Fibroblast of lung (primary cell): ENCODE measurements around the gene D2HGDH. TPM values are rescaled to one million over a fixed set of nuclear protein-coding genes. Genes with fewer than 3 reads are reported as not detected.

Experiments used
- DNase-seq, 2 donors: peaks; one replicate each; pipeline versions ENCODE4 v3.0.0 to v3.0.0-alpha.2; 2010; ENCODE audit warnings: low read depth in 2 of 2
- H2AFZ ChIP-seq: 2 replicates; pipeline ENCODE4 v1.5.1; 2012; ENCODE audit warnings: low read length, control low read depth, inconsistent platforms
- H3K27ac ChIP-seq: 2 replicates; pipeline ENCODE4 v1.5.1; 2011; ENCODE audit warnings: low read length, control low read depth; ENCODE audit not compliant: insufficient read depth
- H3K27me3 ChIP-seq: 2 replicates; pipeline ENCODE4 v1.5.1; 2011; ENCODE audit warnings: mild to moderate bottlenecking, low read length; ENCODE audit not compliant: control insufficient read depth, insufficient read depth
- H3K36me3 ChIP-seq: 2 replicates; pipeline ENCODE4 v1.5.1; 2011; ENCODE audit warnings: low read length; ENCODE audit not compliant: control insufficient read depth, insufficient read depth
- H3K4me1 ChIP-seq: 2 replicates; pipeline ENCODE4 v1.5.1; 2011; ENCODE audit warnings: low read length; ENCODE audit not compliant: control insufficient read depth, insufficient read depth; ENCODE audit errors: extremely low read depth
- H3K4me2 ChIP-seq: 2 replicates; pipeline ENCODE4 v1.5.1; 2011; ENCODE audit warnings: low read length, control low read depth; ENCODE audit not compliant: insufficient read depth; ENCODE audit errors: extremely low read depth
- H3K4me3 ChIP-seq, 4 experiments: fragments of 200-600 bp in 1 of 4; sonication (generic) in 1 of 4; replicated peaks in 1 of 4; 2 replicates each; pipeline ENCODE4 v1.5.1; 2011 to 2016; ENCODE audit warnings: low read length in 4 of 4, low read depth in 3 of 4, mild to moderate bottlenecking in 3 of 4, control low read depth in 2 of 4, inconsistent platforms in 1 of 4, mixed read lengths in 1 of 4; ENCODE audit not compliant: insufficient read depth in 1 of 4; ENCODE audit errors: control extremely low read depth in 1 of 4
- H3K79me2 ChIP-seq: 2 replicates; pipeline ENCODE4 v1.5.1; 2012; ENCODE audit warnings: mild to moderate bottlenecking, low read length, inconsistent platforms; ENCODE audit not compliant: control insufficient read depth, insufficient read depth
- H3K9ac ChIP-seq: 2 replicates; pipeline ENCODE4 v1.5.1; 2011; ENCODE audit warnings: mild to moderate bottlenecking, low read length, control low read depth; ENCODE audit not compliant: insufficient read depth
- H3K9me3 ChIP-seq: 2 replicates; pipeline ENCODE4 v1.5.1; 2012; ENCODE audit warnings: low read depth, low read length; ENCODE audit not compliant: control insufficient read depth, insufficient read depth
- H4K20me1 ChIP-seq: 2 replicates; pipeline ENCODE4 v1.5.1; 2011; ENCODE audit warnings: low read length; ENCODE audit not compliant: control insufficient read depth, insufficient read depth; ENCODE audit errors: extremely low read depth
- EZH2 ChIP-seq: IDR thresholded peaks from 2 replicates; pipeline ENCODE4 v1.5.1; 2012; ENCODE audit warnings: low read length, control low read depth, mild to moderate bottlenecking; ENCODE audit errors: missing control alignments
- polyA plus RNA-seq, 2 donors: library from polyadenylated mRNA; depleted of rRNA in 1 of 2; stranded (reverse) in 1 of 2; unstranded in 1 of 2; fragments of >200 nt; gene quantifications; 2 replicates each; pipeline ENCODE4 v1.2.1, GENCODE V29; 2011 to 2012; ENCODE audit warnings: missing spikeins in 1 of 2
- total RNA-seq: library from RNA; depleted of rRNA; stranded (reverse); fragments of >200 nt; gene quantifications from 2 replicates; pipeline ENCODE4 v1.2.1, GENCODE V29; 2014
- TF ChIP-seq, protein P1 (sequence below), 2 donors: IDR thresholded peaks in 1 of 2; conservative IDR thresholded peaks in 1 of 2; 1 replicate in 1 of 2; 2 replicates in 1 of 2; pipeline ENCODE4 v1.5.1; 2011 to 2012; ENCODE audit warnings: low read length in 2 of 2, control low read depth in 1 of 2, inconsistent platforms in 1 of 2, low read depth in 1 of 2, mild to moderate bottlenecking in 1 of 2

D2HGDH gene
- total and polyA plus RNA-seq, 2 donors (not counting 1 experiment from before 2014, with no cell fraction given), result 5.7 to 28.4 TPM

DNA sequence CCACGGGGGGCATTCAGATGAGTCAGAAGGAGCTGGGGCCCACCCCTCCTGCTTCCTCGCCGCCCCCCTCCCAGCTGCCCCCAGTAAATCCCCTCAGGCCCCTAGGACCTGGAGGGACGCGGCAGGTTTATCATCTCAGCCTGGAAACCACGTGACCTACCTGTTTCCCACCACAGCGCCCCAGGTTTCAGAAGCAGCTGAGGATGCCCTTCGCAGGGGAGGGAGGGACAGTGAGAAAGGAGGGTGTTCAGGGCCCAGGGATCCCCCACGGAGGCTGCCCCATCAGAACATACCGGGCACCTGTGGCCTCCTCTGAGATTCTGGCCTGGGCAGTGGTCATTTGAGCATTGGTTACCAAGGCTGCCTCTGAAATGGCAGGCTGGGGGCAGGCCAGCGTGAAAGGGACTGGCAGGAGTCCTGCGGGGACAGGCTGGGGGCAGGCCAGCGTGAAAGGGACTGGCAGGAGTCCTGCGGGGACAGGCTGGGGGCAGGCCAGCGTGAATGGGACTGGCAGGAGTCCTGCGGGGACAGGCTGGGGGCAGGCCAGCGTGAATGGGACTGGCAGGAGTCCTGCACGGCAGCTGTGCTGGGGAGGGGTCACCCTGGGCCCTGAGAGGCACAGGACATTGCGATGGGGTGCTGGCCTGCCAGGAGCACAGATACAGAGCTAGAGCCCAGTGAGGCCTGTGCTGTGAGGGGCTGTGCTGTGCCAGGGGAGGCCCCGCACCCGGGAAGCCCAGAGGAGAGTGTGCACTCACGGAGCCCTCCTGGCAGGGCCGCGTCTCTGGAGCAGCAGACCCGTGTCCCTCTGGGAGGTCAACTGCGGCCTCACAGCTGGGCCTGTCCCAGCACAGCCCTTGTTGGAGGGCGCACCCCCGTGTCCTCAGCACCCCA, 76.1 kb downstream of the D2HGDH start:
- Histone ChIP-seq H3K9ac (no peak overlapping the region), H3K4me1 (no peaks in the 10 kb centered on the region), H3K27ac (no peak overlapping the region), H3K36me3 (no peaks in the 10 kb centered on the region), H2AFZ (no peak overlapping the region), H3K4me2 (no peak overlapping the region), H3K4me3 (no peak overlapping the region), H4K20me1 (no peaks in the 10 kb centered on the region), H3K27me3 (no peaks in the 10 kb centered on the region), H3K9me3 (no peaks in the 10 kb centered on the region), H3K79me2 (no peaks in the 10 kb centered on the region)
- DNase-seq, result no peak
- no peak for TF ChIP-seq EZH2
- TF ChIP-seq, protein P1, sequence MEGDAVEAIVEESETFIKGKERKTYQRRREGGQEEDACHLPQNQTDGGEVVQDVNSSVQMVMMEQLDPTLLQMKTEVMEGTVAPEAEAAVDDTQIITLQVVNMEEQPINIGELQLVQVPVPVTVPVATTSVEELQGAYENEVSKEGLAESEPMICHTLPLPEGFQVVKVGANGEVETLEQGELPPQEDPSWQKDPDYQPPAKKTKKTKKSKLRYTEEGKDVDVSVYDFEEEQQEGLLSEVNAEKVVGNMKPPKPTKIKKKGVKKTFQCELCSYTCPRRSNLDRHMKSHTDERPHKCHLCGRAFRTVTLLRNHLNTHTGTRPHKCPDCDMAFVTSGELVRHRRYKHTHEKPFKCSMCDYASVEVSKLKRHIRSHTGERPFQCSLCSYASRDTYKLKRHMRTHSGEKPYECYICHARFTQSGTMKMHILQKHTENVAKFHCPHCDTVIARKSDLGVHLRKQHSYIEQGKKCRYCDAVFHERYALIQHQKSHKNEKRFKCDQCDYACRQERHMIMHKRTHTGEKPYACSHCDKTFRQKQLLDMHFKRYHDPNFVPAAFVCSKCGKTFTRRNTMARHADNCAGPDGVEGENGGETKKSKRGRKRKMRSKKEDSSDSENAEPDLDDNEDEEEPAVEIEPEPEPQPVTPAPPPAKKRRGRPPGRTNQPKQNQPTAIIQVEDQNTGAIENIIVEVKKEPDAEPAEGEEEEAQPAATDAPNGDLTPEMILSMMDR (conservative IDR thresholded peaks at IDR 0.05 in 1 of 2, IDR thresholded peaks at IDR 0.05 in 1 of 2; ENCODE audit: low read depth in 1 of 2, low read length in 2 of 2), result no peak

DNA sequence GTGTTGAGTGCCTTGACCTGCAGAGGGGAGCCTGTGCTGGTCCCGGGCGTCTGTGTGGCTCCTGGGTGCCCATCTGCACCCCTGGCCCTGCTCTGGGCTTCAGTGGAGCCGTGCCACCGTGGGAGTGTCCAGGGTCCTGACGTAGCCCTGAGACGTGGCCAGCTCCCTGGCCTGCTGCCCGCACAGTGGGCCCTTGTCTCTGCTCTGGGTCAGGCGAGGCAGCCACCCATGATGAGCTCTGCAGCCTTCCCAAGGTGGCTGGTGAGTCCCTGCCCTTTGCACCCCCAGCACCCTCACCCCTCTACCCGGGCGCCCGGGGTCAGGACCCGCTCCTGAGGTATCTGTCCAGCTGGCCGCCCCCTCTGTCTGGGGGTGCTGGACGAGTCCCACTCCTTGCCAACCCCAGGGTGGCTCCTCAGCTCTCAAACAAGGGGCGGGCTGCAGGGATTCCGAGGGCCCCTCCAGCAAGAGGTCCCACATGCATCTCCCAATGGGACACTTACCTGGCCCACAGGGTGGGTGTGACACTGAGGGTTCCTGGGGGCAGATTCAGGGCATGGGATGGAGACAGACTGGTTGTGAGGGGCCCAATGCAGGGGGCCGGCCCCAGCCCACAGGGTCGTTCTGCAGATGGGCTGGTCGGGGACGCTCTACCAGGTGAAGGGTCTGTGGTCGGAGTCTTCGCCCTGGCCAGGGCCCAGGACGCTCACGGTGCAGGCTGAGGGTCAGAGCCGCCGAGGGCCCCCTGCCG, 76.9 kb downstream of the D2HGDH start:
- Histone ChIP-seq H3K9ac (no peak overlapping the region), H3K36me3 (no peaks in the 10 kb centered on the region), H3K4me3 (no peak overlapping the region), H3K4me1 (no peaks in the 10 kb centered on the region), H2AFZ (no peak overlapping the region), H3K27ac (no peak overlapping the region), H3K9me3 (no peaks in the 10 kb centered on the region), H3K79me2 (no peaks in the 10 kb centered on the region), H3K4me2 (no peak overlapping the region), H4K20me1 (no peaks in the 10 kb centered on the region), H3K27me3 (no peaks in the 10 kb centered on the region)
- no peak for DNase-seq
- TF ChIP-seq, protein P1 (conservative IDR thresholded peaks at IDR 0.05 in 1 of 2, IDR thresholded peaks at IDR 0.05 in 1 of 2; ENCODE audit: low read depth in 1 of 2, low read length in 2 of 2), result no peak
- TF ChIP-seq EZH2, result no peak

DNA sequence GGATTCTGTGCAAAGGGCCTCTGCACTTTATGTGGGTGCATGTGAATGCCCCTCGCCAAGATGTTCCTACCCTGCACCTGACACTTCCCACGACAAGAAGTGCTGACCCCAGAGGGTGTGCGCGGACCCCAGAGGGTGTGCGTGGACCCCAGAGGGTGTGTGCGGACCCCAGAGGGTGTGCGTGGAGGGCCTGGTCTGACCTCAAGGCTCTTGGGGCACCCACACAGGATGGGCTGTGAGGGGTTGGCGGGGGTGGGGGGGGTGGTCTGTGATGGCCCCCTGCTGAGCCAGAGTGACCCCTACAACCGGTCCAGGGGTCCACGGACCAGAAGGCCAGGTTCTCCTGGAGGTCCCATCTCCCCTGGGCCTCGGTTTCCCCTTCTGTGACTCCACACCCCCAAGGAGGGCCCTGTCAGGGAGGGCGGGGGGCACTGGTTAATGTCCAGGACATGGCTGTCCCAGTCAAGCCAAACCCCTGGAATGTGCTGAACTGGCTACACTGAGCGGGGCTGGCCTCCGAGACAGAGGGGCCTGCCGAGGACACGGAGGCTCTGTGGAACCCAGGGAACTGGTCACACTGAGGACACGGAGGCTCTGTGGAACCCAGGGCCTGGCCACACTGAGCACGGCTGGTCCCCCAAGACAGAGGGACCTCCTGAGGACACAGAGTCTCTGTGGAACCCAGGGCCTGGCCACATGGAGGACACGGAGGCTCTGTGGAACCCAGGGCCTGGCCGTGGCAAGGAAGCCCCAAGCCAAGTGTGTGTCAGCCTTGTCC, 77.7 kb downstream of the D2HGDH start:
- no peaks in the 10 kb centered on the region for H3K79me2 ChIP-seq
- no peaks in the 10 kb centered on the region for H3K36me3 ChIP-seq
- H3K9me3 ChIP-seq, result no peaks in the 10 kb centered on the region
- no peak for DNase-seq
- no peaks in the 10 kb centered on the region for H4K20me1 ChIP-seq
- no peaks in the 10 kb centered on the region for H3K27me3 ChIP-seq
- H2AFZ ChIP-seq, result no peak overlapping the region
- H3K4me1 ChIP-seq, result no peaks in the 10 kb centered on the region
- TF ChIP-seq EZH2, result no peak
- TF ChIP-seq, protein P1 (conservative IDR thresholded peaks at IDR 0.05 in 1 of 2, IDR thresholded peaks at IDR 0.05 in 1 of 2; ENCODE audit: low read depth in 1 of 2, low read length in 2 of 2), result no peak
- H3K27ac ChIP-seq, result no peak overlapping the region
- no peak overlapping the region for H3K9ac ChIP-seq
- no peak overlapping the region for H3K4me3 ChIP-seq
- no peak overlapping the region for H3K4me2 ChIP-seq
